Gastrocnemius medialis (tissue), 4 donors: ENCODE data around the gene PPP4C.

ENCODE experiments used
- CTCF ChIP-seq, 5 experiments: fragments of 450-650 bp in 3 of 5; fragments of 200-600 bp in 2 of 5; sonication (generic) in 2 of 5; IDR thresholded peaks in 4 of 5; conservative IDR thresholded peaks in 1 of 5; 1 replicate in 4 of 5; 2 replicates in 1 of 5; pipeline ENCODE4 v1.5.1; 2016 to 2019; ENCODE audit warnings: antibody characterized with exemption in 5 of 5, mild to moderate bottlenecking in 3 of 5, moderate library complexity in 3 of 5
- POLR2A ChIP-seq, 2 donors: fragments of 450-650 bp; IDR thresholded peaks; one replicate each; pipeline ENCODE4 v1.6.1; 2017; ENCODE audit warnings: antibody characterized with exemption in 2 of 2, mild to moderate bottlenecking in 2 of 2, moderate library complexity in 2 of 2

- TF ChIP-seq CTCF (IDR thresholded peaks at IDR 0.05 in 4 of 5, conservative IDR thresholded peaks at IDR 0.05 in 1 of 5) (no peak), POLR2A (IDR thresholded peaks at IDR 0.05) (no peak)
Measured at GRCh38 chr16:30088237-30088831, 12.5 kb downstream of the PPP4C start.
